NCI-H2227 (cell line): ENCODE results near the gene TGM6.

Source experiments
- DNase-seq: peaks from one replicate; lab custom pipeline; 2025; ENCODE audit not compliant: unreplicated experiment; lab: John Stamatoyannopoulos, UW

Gene TGM6

DNA sequence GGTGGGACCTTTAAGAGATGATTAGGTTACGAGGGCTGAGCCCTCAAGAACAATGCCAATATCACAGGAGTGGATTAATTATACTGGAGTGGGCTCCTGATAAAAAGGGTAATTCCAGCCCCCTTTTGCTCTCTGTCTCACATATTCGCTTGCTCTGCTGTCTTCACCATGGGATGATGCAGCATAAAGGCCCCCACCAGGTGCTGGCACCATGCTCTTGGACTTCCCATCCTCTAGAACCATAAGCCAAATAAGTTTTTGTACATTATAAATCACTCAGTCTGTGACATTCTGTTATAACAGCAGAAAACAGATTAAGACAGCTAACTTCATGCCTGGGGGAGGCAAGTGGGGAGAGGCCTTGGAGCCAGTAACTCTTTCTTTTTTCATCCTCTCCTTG lies 99.7 kb downstream of the TGM6 start:
- no peak for DNase-seq
